GM18526 (cell line): ENCODE results near the gene BACH2.

Source experiments
- POLR2A ChIP-seq: IDR thresholded peaks from 3 replicates; pipeline ENCODE4 v1.6.1; 2011; ENCODE audit not compliant: insufficient read length; ENCODE audit errors: extremely low read depth

The BACH2 gene

GRCh38 chr6:89956182-89956581 is 340.5 kb downstream of the BACH2 start:
- TF ChIP-seq POLR2A = no peak

DNA sequence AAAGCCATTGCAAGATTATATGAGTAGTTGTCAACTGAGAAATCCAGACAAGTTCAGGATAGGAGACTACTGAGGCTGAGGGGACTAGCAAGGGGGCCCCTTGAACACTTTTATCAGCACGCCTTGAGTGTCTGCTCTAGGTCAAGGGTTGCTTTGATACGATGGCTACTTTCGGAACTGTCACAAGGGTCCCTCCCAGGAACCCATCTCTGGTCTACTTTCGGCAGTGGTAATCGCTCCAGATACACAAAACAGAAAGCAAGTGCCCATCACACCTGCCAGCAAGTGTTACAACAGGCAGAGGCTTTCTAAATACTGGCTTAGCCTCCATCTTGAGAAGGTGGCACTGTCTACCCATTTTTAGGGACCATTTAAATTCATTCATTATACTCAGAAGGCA is 341.3 kb downstream of the BACH2 start:
- TF ChIP-seq POLR2A = no peak

GRCh38 chr6:89954721-89955148 is 341.9 kb downstream of the BACH2 start:
- no peak for TF ChIP-seq POLR2A

DNA sequence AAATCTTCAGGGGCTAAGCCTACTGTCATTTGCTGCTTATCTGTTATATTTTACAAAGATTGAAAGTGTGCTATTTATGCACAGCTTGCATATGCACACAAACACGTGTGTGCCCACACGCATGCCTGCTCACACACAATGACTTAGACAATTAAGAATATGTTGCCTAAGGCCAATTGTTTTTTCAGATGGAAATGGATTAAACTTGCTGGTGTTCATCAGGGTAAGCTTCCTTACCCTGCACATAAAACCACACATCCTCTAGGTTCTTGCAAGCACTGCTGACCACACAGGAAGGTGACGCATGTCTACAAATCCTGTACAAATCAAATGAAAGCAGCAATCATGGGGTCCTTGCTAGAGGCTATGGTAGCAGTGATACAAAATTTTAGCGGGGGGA is 344.0 kb downstream of the BACH2 start:
- no peak for TF ChIP-seq POLR2A

DNA sequence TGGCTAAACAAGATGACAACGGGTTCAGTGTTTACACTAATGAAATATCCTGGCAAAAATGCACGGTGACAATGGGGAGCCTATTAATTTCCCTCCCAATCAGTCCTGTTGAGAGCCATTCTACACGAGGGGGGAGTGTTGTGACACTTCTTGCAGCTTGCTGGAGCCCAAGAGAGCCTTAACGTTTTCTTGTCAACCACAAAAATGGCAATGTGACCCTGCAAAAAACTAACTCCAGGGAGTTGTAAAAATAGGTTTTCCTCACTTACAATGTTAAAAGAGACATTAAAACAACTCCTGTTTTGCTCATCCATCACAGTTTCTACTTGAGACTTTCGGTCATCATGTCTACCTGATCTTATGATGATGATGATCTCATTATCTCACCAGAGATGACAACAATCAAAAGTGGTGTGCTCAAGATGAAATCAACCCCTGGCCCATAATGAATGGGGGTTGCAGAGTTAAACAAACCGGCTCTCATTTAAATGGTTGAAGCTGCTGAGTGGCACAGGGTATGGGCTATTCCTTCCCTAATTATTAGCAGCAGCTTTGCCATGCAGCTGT is 344.5 kb downstream of the BACH2 start:
- TF ChIP-seq POLR2A = no peak

- no peak for TF ChIP-seq POLR2A
Measured at GRCh38 chr6:89951574-89952104, 345.0 kb downstream of the BACH2 start.

- TF ChIP-seq POLR2A = no peak
Measured at GRCh38 chr6:89950879-89951391, 345.7 kb downstream of the BACH2 start.

- TF ChIP-seq POLR2A = no peak
Measured at GRCh38 chr6:89950446-89950845, 346.2 kb downstream of the BACH2 start.

GRCh38 chr6:89948876-89949275 is 347.8 kb downstream of the BACH2 start:
- TF ChIP-seq POLR2A = no peak

- no peak for TF ChIP-seq POLR2A
Measured at GRCh38 chr6:89944826-89945407, 351.7 kb downstream of the BACH2 start.

DNA sequence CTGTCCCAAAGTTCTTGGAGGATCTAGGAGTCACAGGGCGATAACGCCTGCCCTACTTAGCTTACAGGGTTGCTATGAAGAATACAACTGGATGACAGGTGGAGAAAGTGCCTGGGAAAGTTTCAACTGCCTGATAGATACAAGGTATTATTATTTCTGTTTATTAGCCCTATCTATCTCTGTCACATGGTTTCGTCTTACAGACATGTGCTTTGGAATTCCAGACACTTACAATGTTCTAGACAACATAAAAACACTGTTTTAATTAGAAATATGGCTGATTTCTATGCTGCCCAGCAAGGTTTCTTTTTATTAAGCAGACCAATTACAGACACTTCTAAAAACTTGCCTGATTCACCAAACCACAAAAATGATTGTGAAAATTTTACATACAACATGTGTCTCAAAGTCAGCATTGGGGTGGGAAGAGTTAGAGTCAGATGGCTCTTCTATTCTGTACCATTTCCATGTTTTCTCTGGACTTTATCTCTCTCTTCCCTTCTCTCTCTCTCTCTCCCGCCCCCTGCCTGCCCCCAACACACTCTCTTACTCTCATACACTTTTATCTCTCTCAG is 352.4 kb downstream of the BACH2 start:
- no peak for TF ChIP-seq POLR2A

DNA sequence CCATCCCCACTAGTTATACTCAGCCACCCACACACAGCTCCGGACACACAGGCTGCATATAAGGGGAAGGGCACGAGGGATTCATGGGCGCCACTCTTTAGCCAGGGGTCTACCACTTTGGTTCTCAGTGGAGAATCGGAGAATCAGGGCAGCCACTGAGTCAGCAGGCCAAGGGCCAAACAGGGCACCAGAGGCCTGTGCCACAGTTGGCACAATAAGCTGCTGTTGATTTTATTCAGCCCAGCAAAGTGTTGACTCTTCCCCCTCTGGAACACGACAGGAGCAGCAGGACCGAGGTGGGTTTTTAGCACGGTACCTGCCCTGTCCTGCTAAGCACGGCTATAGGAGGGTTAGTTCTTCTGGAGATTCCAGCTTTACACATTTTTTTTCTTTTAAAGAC is 354.0 kb downstream of the BACH2 start:
- no peak for TF ChIP-seq POLR2A

DNA sequence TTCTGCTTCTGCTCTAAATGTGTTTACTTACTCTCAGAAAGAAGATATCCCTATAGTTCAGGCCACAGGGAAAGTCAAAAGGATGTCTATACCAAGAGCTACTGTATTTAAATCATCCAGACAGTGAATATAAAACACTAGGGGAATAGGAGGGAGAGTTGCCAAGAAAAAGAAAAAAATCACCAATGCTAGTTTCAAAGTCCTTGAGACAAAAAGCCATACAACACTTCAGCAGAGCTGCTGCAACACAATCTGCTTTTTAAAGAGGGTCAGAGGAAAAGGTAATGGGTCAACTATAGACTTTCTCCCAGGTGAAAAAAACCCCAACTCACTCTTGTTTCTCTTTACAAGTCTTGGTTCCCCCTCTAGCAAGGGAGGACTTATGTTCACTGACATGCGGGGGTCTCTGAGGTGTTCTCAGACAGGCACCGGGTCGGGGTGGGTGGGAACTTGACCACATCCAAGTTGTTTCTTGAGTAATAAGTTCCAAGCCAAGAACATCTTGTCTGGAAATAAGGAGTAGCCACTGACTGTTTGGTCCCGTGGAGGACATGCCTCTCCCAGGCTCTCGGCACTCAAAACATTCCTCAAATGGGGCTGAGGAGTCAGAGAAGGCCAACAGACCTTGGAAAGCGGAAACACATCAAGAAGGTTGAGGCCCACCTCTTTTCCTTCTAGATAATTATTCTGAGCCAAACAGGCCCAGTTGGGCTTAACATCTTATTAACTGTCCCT is 354.7 kb downstream of the BACH2 start:
- TF ChIP-seq POLR2A = no peak

DNA sequence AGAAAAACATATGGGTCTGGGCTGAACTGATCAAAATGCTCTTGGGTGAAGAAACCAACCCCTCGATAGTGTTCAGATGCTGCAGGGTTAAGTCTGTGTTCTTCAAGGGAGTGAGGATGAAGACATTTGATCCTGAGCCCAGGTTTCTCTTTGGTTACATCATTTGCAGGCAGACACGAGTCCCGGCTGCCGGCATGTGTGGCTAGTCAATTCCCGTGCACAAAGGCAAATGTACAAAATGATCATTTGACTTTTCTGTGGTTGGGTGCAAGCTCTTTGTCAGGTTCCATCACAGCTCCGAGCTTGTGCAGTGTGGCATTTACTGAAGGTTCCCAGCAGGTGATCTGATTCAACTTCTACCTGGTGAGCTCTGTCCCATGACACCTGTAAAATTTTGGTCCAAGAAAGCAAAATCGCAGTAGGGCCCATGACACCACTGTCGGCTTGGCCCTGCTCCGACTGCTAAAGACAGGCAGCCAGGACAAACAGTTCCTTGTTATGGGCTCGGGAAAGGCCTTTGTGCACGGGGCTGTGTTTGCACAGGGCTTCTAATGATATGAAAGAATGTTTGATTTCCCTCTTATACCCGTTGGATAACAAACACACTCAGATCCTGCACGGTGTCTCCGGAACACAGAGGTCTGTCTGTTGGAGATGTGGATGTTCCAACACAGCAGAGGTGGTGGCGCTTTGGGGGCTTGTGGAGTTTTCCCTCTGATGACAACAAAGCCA is 355.4 kb downstream of the BACH2 start:
- TF ChIP-seq POLR2A = no peak
